ENCODE measurements around the gene SHISA9.

DNA sequence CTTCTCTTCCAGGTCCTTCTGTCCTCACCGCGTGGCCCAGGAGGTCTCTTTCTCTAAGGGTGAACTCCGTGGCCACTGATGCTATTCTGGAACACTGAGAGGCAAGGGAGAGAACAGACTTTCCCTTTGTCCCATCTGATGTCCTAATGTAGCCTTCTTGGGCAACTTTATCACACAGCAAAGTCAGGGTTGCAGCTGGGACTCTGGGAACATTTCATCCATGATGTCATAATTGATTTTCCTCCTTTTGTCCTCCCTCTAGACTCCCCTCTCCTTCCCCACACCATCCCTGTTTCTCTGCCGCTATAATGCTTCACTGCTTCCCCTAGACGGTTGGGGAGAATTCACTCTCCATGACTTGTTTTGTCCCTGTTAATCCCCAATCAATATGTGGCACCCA is 201.0 kb downstream of the SHISA9 start:
- TF ChIP-seq, protein P1, sequence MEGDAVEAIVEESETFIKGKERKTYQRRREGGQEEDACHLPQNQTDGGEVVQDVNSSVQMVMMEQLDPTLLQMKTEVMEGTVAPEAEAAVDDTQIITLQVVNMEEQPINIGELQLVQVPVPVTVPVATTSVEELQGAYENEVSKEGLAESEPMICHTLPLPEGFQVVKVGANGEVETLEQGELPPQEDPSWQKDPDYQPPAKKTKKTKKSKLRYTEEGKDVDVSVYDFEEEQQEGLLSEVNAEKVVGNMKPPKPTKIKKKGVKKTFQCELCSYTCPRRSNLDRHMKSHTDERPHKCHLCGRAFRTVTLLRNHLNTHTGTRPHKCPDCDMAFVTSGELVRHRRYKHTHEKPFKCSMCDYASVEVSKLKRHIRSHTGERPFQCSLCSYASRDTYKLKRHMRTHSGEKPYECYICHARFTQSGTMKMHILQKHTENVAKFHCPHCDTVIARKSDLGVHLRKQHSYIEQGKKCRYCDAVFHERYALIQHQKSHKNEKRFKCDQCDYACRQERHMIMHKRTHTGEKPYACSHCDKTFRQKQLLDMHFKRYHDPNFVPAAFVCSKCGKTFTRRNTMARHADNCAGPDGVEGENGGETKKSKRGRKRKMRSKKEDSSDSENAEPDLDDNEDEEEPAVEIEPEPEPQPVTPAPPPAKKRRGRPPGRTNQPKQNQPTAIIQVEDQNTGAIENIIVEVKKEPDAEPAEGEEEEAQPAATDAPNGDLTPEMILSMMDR (IDR thresholded peaks at IDR 0.05): no peak
- no peak for TF ChIP-seq POLR2A (IDR thresholded peaks at IDR 0.05)
- no peak for TF ChIP-seq POLR2AphosphoS5 (IDR thresholded peaks at IDR 0.05)

All from breast epithelium (tissue), 3 donors.